GM12878 (cell line): ENCODE results near the gene FASTK.

ENCODE experiments used
- HDAC6 ChIP-seq: fragments of 200-600 bp; sonication (generic); IDR thresholded peaks from one replicate; pipeline ENCODE4 v1.8.0; 2017; ENCODE audit warnings: antibody characterized with exemption; ENCODE audit not compliant: unreplicated experiment
- POLR2A ChIP-seq: IDR thresholded peaks from 2 replicates; pipeline ENCODE4 v1.6.1; 2011; ENCODE audit warnings: low read depth, mild to moderate bottlenecking, low read length
- RAD51 ChIP-seq: fragments of 450-650 bp; IDR thresholded peaks from 2 replicates; pipeline ENCODE4 v1.6.1; 2016; ENCODE audit warnings: moderate library complexity, mild to moderate bottlenecking, inconsistent platforms
- RFX5 ChIP-seq: IDR thresholded peaks from 2 replicates; pipeline ENCODE4 v1.6.1; 2011; ENCODE audit warnings: low read depth, low read length, improper control_type of control experiment
- STAT1 ChIP-seq: fragments of 450-650 bp; conservative IDR thresholded peaks from 2 replicates; pipeline ENCODE4 v1.6.1; 2014; ENCODE audit warnings: antibody characterized with exemption, mild to moderate bottlenecking
- TAF1 ChIP-seq: IDR thresholded peaks from 2 replicates; pipeline ENCODE4 v1.6.1; 2011; ENCODE audit warnings: mild to moderate bottlenecking, low read depth, low read length, borderline replicate concordance
- YY1 ChIP-seq: IDR thresholded peaks from 2 replicates; pipeline ENCODE4 v1.6.1; 2011; ENCODE audit warnings: low read depth, mild to moderate bottlenecking, low read length
- TF ChIP-seq, protein P1 (sequence below): IDR thresholded peaks from 2 replicates; pipeline ENCODE4 v1.6.1; 2012; ENCODE audit warnings: low read depth, low read length, improper control_type of control experiment
- TF ChIP-seq, protein P2 (sequence below), 3 experiments: IDR thresholded peaks in 2 of 3; conservative IDR thresholded peaks in 1 of 3; 2 replicates each; pipeline ENCODE4 v1.5.1; 2011; ENCODE audit warnings: low read depth in 3 of 3, low read length in 3 of 3, mild to moderate bottlenecking in 3 of 3, control low read depth in 2 of 3, moderate library complexity in 2 of 3, inconsistent platforms in 1 of 3, mixed read lengths in 1 of 3; ENCODE audit not compliant: control insufficient read depth in 2 of 3, insufficient read depth in 1 of 3; ENCODE audit errors: extremely low read depth in 1 of 3
- TF ChIP-seq, protein P3 (sequence below): IDR thresholded peaks from 2 replicates; pipeline ENCODE4 v1.6.1; 2011; ENCODE audit warnings: mild to moderate bottlenecking, low read depth, low read length, moderate library complexity; ENCODE audit not compliant: insufficient replicate concordance
- TF ChIP-seq, protein P4 (sequence below): fragments of 450-650 bp; IDR thresholded peaks from 2 replicates; pipeline ENCODE4 v1.6.1; 2016; ENCODE audit warnings: mild to moderate bottlenecking, moderate library complexity, borderline replicate concordance

DNA sequence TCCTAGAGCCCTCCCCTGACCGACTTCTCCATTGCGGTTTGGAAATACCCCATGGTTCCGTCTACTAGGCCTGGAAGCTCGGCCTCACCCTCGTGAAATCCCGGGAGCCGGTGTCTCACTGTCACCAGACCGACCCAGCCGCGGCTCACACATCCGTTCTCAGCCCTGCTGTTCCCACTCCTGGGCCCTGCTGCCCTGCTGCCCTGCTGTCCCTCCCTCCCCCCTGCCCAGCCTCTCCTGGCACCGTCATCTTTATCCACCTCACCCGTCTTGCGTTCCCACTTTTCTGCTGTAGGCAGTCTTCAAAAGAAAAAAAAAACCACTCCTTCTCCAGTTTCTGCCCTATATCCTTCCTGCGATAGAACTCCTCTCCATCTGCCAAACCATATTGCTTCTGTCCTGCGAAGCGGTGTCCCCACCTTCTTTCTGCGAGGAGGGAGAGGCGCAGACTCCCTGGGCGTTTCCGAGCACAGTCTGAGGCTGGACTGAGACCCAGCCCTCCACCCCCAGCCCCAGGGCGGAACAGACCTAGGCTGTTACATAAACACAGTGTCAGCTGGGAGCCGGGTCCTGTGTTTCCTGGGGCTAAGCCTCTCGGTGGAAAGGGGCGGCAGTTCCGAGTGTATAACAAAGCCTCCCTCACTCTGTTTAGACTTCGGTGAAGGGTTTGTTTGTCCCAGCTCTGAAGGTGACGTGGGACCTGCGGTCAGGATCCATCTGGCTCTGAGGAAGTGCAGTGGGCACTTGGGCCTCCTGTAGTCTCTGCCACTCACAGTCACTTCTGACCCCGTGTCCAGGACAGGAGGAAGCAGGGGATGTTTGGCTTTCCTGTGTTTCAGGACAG is 8.5 kb upstream of the FASTK start:
- TF ChIP-seq HDAC6 (no peak), POLR2A (no peak; the same call in 1 of the 2 replicates), RFX5 (no peak), RAD51 (no peak), STAT1 (no peak), YY1 (0 out of 2 replicates have a peak, but pooled peaks have one; percentile 22), TAF1 (no peak)
- TF ChIP-seq, protein P1, sequence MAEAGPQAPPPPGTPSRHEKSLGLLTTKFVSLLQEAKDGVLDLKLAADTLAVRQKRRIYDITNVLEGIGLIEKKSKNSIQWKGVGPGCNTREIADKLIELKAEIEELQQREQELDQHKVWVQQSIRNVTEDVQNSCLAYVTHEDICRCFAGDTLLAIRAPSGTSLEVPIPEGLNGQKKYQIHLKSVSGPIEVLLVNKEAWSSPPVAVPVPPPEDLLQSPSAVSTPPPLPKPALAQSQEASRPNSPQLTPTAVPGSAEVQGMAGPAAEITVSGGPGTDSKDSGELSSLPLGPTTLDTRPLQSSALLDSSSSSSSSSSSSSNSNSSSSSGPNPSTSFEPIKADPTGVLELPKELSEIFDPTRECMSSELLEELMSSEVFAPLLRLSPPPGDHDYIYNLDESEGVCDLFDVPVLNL, result no peak
- TF ChIP-seq, protein P2, sequence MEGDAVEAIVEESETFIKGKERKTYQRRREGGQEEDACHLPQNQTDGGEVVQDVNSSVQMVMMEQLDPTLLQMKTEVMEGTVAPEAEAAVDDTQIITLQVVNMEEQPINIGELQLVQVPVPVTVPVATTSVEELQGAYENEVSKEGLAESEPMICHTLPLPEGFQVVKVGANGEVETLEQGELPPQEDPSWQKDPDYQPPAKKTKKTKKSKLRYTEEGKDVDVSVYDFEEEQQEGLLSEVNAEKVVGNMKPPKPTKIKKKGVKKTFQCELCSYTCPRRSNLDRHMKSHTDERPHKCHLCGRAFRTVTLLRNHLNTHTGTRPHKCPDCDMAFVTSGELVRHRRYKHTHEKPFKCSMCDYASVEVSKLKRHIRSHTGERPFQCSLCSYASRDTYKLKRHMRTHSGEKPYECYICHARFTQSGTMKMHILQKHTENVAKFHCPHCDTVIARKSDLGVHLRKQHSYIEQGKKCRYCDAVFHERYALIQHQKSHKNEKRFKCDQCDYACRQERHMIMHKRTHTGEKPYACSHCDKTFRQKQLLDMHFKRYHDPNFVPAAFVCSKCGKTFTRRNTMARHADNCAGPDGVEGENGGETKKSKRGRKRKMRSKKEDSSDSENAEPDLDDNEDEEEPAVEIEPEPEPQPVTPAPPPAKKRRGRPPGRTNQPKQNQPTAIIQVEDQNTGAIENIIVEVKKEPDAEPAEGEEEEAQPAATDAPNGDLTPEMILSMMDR (IDR thresholded peaks at IDR 0.05 in 2 of 3, conservative IDR thresholded peaks at IDR 0.05 in 1 of 3; ENCODE audit: control insufficient read depth in 2 of 3, extremely low read depth in 1 of 3, insufficient read depth in 1 of 3, low read depth in 3 of 3, low read length in 3 of 3), result no peak
- TF ChIP-seq, protein P3, sequence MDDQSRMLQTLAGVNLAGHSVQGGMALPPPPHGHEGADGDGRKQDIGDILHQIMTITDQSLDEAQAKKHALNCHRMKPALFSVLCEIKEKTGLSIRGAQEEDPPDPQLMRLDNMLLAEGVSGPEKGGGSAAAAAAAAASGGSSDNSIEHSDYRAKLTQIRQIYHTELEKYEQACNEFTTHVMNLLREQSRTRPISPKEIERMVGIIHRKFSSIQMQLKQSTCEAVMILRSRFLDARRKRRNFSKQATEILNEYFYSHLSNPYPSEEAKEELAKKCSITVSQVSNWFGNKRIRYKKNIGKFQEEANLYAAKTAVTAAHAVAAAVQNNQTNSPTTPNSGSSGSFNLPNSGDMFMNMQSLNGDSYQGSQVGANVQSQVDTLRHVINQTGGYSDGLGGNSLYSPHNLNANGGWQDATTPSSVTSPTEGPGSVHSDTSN, result no peak
- TF ChIP-seq, protein P4, sequence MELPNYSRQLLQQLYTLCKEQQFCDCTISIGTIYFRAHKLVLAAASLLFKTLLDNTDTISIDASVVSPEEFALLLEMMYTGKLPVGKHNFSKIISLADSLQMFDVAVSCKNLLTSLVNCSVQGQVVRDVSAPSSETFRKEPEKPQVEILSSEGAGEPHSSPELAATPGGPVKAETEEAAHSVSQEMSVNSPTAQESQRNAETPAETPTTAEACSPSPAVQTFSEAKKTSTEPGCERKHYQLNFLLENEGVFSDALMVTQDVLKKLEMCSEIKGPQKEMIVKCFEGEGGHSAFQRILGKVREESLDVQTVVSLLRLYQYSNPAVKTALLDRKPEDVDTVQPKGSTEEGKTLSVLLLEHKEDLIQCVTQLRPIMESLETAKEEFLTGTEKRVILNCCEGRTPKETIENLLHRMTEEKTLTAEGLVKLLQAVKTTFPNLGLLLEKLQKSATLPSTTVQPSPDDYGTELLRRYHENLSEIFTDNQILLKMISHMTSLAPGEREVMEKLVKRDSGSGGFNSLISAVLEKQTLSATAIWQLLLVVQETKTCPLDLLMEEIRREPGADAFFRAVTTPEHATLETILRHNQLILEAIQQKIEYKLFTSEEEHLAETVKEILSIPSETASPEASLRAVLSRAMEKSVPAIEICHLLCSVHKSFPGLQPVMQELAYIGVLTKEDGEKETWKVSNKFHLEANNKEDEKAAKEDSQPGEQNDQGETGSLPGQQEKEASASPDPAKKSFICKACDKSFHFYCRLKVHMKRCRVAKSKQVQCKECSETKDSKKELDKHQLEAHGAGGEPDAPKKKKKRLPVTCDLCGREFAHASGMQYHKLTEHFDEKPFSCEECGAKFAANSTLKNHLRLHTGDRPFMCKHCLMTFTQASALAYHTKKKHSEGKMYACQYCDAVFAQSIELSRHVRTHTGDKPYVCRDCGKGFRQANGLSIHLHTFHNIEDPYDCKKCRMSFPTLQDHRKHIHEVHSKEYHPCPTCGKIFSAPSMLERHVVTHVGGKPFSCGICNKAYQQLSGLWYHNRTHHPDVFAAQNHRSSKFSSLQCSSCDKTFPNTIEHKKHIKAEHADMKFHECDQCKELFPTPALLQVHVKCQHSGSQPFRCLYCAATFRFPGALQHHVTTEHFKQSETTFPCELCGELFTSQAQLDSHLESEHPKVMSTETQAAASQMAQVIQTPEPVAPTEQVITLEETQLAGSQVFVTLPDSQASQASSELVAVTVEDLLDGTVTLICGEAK, result no peak
